ENCODE data around the gene ATP1A1.

Gene ATP1A1

DNA sequence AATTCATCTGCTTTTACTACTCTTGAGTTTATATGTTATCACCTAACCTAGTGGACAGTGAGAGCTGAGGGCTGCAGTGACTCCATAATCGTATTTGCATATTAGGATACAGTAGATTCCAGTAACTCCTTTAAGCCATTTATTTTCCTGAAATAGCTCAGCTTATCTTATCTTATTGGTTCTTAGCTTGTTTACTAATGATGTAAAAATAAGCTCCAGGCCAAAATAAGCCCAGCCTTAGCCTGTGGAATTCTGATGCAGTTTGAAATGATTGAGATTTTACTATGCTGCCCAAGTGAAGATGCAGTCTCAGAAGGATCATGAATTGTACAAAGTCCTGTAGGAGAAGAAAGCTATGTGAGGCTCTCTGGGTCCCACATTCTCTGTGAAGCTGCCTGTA is 18.1 kb downstream of the ATP1A1 start:
- DNase-seq (ENCODE audit: low read depth): no peak

DNA sequence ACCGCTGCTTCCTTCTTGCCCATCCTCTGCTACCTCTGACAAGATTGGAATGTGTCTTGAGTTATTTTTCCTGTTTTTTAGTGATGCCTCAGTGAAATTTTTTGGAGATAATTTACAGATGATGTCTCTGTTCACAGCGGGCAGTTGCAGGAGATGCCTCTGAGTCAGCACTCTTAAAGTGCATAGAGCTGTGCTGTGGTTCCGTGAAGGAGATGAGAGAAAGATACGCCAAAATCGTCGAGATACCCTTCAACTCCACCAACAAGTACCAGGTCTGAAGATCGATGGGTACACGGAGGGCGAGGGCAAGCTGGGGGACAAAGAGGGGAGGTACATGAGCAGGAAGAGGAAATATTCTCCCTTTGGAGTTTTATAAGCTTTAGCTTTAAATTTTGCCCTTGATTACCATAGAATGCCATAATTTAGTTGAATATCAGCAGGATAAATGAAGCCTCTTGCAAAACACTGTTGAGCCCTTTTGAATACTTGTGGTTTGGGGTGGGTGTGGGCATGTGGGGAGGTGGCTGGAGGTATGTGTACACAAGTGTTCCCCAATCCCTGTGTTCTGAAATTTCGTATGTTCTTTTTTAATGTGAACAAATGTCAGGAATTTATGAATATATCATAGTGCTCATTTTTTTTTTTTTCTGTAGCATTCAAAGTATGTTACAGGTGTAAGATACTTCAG is 19.8 kb downstream of the ATP1A1 start:
- DNase-seq (ENCODE audit: low read depth): no peak

DNA sequence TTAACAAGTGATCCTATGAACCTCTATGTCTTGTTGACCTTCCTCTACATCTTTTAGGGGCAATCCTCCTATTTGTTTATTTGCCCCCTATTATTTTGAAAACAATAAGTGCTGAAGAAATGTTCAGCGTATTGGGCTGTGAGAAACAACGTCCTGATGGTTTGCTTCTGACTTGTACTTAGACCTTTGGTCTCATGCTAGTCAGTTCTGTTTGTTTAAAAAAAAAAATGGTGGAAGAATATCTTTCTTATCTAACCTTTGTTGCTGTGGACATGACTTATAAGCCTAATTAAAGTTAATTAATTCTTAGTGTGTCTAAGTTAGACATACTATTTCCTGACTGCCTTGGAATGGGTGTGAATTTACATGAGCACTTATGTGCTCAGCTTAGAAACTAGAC is 20.7 kb downstream of the ATP1A1 start:
- no peak for DNase-seq (ENCODE audit: low read depth)

GRCh38 chr1:116394270-116394669 is 21.2 kb downstream of the ATP1A1 start:
- no peak for DNase-seq (ENCODE audit: low read depth)

- DNase-seq (ENCODE audit: low read depth): no peak
Observed at GRCh38 chr1:116396769-116397168, 23.7 kb downstream of the ATP1A1 start.

DNA sequence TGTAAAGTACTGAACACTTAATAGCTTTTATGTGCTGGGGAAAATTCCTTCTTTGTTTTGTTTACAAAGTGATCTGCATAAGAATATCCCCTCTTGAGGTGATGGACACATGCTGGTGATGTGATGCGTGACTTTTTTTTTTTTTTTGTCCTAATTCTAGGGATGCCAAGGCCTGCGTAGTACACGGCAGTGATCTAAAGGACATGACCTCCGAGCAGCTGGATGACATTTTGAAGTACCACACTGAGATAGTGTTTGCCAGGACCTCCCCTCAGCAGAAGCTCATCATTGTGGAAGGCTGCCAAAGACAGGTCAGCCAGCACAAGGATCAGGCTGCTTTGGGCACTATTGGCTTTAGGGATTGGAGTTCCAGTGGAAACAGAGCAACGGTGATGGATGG is 24.7 kb downstream of the ATP1A1 start:
- DNase-seq (ENCODE audit: low read depth): no peak

DNA sequence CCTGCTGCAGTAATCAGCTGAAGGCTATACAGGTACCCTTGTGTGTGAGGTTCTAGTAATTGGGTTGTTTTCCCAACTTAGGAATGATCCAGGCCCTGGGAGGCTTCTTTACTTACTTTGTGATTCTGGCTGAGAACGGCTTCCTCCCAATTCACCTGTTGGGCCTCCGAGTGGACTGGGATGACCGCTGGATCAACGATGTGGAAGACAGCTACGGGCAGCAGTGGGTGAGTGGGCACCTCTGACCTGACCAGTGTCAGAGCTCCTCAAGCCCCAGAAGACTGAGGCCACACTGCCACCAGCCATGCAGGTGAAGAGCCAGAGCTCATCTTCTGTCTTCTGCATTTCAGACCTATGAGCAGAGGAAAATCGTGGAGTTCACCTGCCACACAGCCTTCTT is 27.7 kb downstream of the ATP1A1 start:
- no peak for DNase-seq (ENCODE audit: low read depth)

DNA sequence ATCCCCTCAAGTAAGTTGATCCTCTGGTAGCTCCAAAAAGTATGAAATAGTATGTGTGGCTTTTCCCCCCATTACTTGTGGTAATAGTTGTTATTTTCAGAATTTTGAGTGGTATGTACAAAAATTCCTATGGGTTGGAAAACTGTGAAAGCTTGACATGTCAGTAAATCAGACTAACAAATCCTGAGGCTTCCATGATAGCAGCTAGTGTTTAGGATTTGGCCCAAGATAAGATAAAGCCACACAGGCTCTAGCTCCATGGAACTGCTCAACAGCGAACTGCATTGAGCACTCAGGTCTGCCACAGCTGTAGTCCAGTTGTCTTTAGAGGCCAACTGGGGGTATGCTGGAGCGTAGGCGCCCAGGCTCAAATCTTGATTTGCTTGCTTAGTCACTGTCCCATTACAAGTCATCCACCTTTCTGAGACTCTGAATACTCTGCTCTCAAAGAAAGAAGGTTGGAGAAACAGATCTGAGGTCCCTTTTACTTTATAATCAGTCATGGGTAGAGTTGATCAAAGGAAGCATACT is 28.7 kb downstream of the ATP1A1 start:
- DNase-seq (ENCODE audit: low read depth): no peak

GRCh38 chr1:116402333-116402732 is 29.3 kb downstream of the ATP1A1 start:
- DNase-seq (ENCODE audit: low read depth): no peak

DNA sequence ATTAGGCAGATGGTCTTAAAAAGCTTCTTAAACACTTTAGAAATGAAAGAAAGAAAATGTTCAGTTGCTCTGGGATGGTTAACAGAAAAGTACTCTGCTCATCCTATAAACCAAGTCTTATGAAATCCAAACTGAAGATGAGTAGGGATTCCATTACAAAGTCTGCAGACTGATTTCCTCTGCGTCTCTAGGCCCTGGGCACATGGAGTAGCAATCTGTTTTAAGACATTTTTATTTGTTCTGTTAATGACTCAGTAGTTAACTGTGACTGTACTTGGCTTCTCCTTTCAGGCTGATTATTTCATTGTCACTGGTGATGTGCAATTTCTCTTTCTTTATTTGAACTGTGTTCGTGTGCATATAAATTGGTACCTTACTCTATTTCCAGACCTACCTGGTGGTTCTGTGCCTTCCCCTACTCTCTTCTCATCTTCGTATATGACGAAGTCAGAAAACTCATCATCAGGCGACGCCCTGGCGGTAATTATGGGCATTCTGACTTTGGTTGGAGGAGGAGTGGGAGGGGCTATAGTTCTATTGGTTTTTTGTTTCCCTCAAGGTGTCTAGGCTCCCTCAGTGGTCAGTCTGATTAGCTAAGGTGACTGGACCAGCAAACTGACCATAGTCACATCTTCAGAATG is 30.6 kb downstream of the ATP1A1 start:
- no peak for DNase-seq (ENCODE audit: low read depth)

DNA sequence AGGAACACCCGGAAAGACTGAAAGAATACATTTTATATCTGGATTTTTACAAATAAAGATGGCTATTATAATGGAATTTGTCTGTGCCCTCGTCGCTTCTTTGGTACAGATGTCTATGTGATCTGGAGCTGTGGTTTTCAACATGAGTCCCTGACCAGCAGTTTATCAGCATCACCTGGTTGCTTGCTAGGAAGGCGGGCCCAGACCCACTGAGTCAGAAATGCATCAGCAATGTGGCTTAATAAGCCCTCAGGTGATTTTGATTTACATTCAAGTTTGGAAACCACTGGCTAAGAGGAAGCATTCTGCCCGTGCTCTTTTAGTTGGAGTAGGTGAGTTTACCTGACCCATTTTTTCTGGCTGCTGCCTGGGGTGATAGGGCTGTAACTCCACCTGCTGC is 31.7 kb downstream of the ATP1A1 start:
- DNase-seq (ENCODE audit: low read depth): no peak

DNA sequence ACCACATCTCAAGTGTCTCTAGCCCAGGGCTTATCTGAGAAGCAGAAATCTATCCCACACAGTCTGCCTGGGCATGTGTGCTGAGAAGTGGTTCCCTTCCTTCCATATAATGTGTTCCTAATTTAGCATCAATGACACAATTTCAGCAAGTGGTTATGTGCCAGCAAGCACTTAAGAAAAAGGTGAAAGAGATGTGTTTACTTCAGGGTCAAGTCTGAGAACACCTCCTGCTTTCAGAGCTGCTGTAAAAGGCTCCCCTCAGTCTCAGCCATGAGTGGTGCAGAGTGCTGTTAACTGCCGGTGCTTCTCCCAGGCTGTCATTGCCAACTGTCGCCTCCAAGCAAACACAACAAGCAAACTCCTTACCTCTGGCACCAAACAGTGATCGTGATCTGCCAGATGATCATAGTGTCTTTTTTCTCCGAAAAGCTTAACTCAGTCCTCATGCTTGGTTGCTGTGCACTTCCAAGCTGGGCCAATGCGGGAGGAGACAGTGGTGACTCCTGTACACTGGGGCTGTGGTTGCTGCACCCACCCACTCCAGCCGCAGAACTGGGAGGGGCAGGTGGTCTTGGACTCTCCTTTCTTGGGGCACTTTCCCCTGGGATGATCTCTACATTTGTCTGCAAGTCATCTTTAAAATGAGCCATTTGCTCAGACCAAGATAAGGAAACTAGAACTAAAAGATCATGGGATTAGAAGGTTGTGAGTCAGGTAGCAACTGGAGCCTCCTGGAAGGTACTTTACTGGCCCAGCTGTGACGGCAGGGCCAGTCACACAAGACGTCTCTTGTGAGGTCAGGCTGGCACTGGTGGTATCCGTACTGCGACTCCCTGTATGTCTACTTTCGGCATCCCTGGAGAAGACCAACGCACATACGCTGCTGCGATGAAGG is 32.4 kb downstream of the ATP1A1 start:
- no peak for DNase-seq (ENCODE audit: low read depth)

DNA sequence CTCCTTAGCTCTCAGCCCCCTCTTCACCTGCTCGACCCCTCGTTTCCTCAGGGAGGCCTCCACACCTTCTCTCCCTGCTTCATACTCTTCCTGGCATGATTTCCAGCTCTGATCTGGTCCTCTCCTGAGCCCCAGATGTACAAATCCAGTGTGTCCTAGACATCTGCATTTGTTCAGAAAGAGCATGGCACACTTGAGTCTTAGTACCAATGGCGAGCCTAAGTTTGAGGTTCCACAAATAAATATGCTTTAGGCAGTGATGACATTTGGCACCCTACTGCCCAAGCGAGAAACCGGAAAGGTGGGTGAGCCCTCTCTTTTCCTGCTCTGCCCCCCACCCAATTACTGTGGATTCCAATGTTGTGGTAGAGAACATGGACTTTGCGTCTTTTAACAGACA is 34.0 kb downstream of the ATP1A1 start:
- no peak for DNase-seq (ENCODE audit: low read depth)

DNA sequence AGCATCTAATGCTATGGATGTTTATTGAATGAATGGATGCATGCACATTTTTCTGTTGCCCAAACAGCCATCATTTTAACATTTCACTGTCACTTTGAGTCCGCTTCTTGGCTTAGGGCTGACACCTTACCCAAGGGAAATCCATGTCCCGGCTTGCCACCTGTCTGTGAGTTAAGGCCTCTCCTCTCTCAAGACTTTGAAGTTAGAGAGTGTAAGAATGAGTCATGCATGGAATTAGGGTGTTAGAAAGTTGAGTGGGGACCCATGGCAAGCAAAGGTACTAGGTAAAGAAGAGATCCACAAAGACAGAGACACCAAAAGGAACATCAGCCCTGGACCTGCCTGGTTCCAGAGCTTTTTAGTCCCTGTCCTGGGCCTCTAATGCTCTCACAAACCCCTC is 35.1 kb downstream of the ATP1A1 start:
- DNase-seq (ENCODE audit: low read depth): no peak

- DNase-seq (ENCODE audit: low read depth): no peak
Observed at GRCh38 chr1:116408803-116409720, 36.0 kb downstream of the ATP1A1 start.

DNA sequence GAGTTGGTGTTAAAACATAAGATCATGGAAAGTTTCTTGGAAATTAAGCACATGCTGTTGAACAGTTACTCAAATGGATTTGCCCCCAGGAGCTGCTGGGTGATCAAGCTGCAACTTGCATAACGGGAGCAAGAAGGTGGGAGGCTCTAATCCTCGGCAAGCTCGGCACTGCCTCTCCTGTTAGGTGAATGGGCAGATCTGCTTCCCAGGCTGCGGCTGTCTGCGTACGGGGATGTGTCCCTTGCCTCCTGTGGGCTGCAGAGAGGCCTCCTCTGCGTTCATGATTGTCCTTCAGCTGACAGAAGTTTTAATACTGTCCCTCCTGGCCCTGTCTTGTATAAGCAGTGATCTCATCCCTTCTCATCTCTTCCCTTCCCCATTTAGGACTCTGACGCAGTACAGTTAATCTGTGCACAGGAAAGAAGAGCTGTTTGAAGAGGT is 36.7 kb downstream of the ATP1A1 start:
- no peak for DNase-seq (ENCODE audit: low read depth)

GRCh38 chr1:116411784-116412479 is 38.9 kb downstream of the ATP1A1 start:
- DNase-seq (ENCODE audit: low read depth): no peak

DNA sequence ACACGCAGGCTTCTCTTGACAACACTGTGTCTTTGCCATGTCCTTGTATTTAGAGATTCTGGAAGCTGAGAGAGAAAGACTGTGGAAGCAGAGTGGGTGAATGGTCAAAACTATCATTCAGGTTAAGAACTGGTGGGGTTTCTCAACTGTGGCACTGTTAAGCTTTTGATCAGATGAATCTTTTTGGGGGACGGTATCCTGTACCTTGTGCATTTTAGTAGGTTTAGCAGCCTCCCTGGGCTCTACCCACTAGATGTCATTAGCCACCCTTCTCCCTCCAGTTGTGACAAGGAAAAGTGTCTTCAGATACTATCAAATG is 39.4 kb downstream of the ATP1A1 start:
- no peak for DNase-seq (ENCODE audit: low read depth)

GRCh38 chr1:116412898-116413297 is 39.9 kb downstream of the ATP1A1 start:
- DNase-seq (ENCODE audit: low read depth): no peak

DNA sequence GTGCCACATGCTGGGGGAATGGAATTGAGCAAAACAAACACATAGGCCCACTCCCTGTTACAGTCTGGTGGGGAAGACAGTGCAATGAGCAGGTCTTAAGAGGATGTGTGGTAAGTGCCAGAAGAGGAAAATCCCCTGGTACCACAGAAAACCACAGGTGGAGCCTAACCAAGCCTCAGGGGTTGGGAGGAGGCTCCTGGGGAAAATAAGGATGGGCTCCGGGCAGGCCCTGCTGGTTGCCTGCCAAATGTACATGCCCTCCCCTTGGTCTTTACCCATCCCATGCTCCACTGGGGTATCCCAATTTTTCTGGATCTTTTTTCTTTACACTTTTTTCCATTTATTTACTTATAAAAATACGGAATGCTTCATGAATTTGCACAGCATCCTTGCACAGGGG is 40.4 kb downstream of the ATP1A1 start:
- DNase-seq (ENCODE audit: low read depth): no peak

DNA sequence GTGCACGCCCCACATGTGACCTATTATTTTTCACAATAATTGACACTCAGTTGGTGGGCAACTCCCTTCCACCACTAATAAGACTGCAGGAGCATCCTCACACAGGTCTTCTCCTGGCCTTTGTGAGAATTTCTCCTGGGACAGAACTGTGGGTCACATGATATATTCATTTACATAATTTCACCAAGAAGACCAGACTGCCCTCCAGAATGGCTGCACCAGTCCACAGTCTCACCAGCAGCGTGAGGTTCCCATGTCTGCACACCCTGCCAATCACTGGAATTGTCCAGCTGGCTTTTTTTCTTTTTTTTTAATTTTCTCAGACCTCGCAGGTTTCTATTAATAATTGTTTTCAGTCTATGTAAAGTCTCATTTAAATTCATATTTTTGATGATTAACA is 41.3 kb downstream of the ATP1A1 start:
- no peak for DNase-seq (ENCODE audit: low read depth)
